ENCODE results near the gene MSTN.

MSTN gene

GRCh38 chr2:190105554-190105953 lies 43.0 kb upstream of the MSTN start:
- Mint-ChIP-seq H3K9me3 (peaks cover 19% of the 10 kb centered on the region), H3K27me3 (ENCODE audit: low read depth) (peaks cover 3% of the 10 kb centered on the region), H3K27ac (no peak overlapping the region), H3K4me1 (peaks cover 1% of the 10 kb centered on the region), H3K36me3 (ENCODE audit: low read depth) (peaks cover 4% of the 10 kb centered on the region), H3K4me3 (no peak overlapping the region)
- TF ChIP-seq CTCF (IDR thresholded peaks at IDR 0.05; ENCODE audit: unreplicated experiment in 3 of 3) = no peak

- Mint-ChIP-seq H3K36me3 (ENCODE audit: low read depth) (peaks cover 9% of the 10 kb centered on the region), H3K9me3 (peaks cover 37% of the 10 kb centered on the region), H3K27me3 (ENCODE audit: low read depth) (no peaks in the 10 kb centered on the region), H3K4me1 (peaks cover 9% of the 10 kb centered on the region), H3K27ac (no peak overlapping the region), H3K4me3 (no peak overlapping the region)
- no peak for TF ChIP-seq CTCF (IDR thresholded peaks at IDR 0.05; ENCODE audit: unreplicated experiment in 3 of 3)
Observed at GRCh38 chr2:190103144-190103543, 40.6 kb upstream of the MSTN start.

- Mint-ChIP-seq H3K9me3 (peaks cover 45% of the 10 kb centered on the region), H3K27me3 (ENCODE audit: low read depth) (no peaks in the 10 kb centered on the region), H3K27ac (peak overlapping the region; percentile 17 to 54 (median 17)), H3K36me3 (ENCODE audit: low read depth) (peaks cover 9% of the 10 kb centered on the region), H3K4me3 (no peak overlapping the region), H3K4me1 (peaks cover 9% of the 10 kb centered on the region)
- TF ChIP-seq CTCF (IDR thresholded peaks at IDR 0.05; ENCODE audit: unreplicated experiment in 3 of 3) = no peak
Observed at GRCh38 chr2:190099890-190100697, 37.6 kb upstream of the MSTN start.

- no peak for TF ChIP-seq CTCF (IDR thresholded peaks at IDR 0.05; ENCODE audit: unreplicated experiment in 3 of 3)
- no peak overlapping the region for H3K4me3 Mint-ChIP-seq
- no peaks in the 10 kb centered on the region for H3K27me3 Mint-ChIP-seq (ENCODE audit: low read depth)
- peaks cover 45% of the 10 kb centered on the region for H3K9me3 Mint-ChIP-seq
- H3K36me3 Mint-ChIP-seq (ENCODE audit: low read depth) = peaks cover 9% of the 10 kb centered on the region
- H3K4me1 Mint-ChIP-seq = peaks cover 18% of the 10 kb centered on the region
- H3K27ac Mint-ChIP-seq = no peak overlapping the region
Observed at GRCh38 chr2:190098851-190099250, 36.3 kb upstream of the MSTN start.

- no peak for TF ChIP-seq CTCF (IDR thresholded peaks at IDR 0.05; ENCODE audit: unreplicated experiment in 3 of 3)
- H3K36me3 Mint-ChIP-seq (ENCODE audit: low read depth) = peaks cover 9% of the 10 kb centered on the region
- peaks cover 38% of the 10 kb centered on the region for H3K9me3 Mint-ChIP-seq
- H3K27me3 Mint-ChIP-seq (ENCODE audit: low read depth) = no peaks in the 10 kb centered on the region
- no peak overlapping the region for H3K4me3 Mint-ChIP-seq
- no peak overlapping the region for H3K27ac Mint-ChIP-seq
- peaks cover 23% of the 10 kb centered on the region for H3K4me1 Mint-ChIP-seq
Observed at GRCh38 chr2:190097115-190097514, 34.6 kb upstream of the MSTN start.
